Stimulated activated CD4-positive, alpha-beta T cell treated with anti-CD3 and anti-CD28 coated beads, Interleukin-4, amount 100 ng/mL, for 24 hours (primary cell): ENCODE measurements around the gene PHF2.

ENCODE experiments used
- DNase-seq: peaks from one replicate; pipeline ENCODE4 v3.0.0-alpha.2; 2020

Gene PHF2

GRCh38 chr9:93587651-93588347 is 11.4 kb downstream of the PHF2 start:
- DNase-seq, result no peak

GRCh38 chr9:93588641-93589609 is 12.5 kb downstream of the PHF2 start:
- DNase-seq, result no peak

DNA sequence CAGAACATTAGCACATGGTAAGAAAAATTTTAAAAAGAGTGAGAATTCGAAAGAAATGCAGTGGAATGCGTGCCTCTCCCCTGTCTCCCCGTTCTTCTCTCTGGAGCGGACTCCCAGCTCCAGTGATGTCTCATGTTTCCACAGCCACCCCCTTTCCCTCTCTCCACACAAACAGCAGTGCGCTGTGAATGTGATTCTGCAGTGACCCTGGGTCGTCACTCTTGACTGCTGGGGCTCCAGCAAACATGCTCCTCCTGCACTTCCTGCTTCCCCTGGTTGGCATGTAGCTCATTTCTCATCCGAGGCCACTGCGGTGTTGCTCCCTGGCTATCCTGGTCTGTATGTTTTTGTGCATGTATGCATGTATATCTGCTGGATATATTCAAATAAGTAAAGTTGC is 13.3 kb downstream of the PHF2 start:
- no peak for DNase-seq

DNA sequence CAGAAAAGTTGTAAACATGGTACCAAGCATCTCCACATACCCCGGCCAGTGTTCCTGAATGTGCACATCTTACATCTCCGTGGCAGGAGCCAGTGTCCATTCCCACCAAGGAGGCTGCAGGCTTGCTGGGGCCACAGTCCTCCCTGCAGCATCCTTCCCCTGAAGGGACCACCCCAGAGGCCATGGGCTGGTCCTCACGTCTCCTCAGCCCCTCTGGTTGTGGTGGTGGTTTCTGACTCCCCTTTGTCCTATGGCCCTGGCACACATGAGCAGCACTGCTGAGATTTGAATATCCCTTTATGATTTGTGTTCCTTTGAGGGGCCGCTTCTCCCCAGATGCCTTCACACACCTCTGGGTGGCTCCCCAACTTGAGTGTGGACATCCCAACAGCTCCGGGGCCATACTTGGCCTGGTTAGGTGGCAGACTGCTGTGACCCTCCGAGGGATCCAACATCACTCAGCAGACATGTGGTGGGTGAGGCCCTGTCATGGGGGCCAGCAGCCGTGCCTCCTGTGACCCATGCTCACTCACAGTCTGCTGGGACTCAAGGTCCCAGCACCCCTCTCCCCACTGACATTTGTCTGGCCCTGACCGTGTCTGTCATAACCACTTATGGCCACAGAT is 14.3 kb downstream of the PHF2 start:
- no peak for DNase-seq

DNA sequence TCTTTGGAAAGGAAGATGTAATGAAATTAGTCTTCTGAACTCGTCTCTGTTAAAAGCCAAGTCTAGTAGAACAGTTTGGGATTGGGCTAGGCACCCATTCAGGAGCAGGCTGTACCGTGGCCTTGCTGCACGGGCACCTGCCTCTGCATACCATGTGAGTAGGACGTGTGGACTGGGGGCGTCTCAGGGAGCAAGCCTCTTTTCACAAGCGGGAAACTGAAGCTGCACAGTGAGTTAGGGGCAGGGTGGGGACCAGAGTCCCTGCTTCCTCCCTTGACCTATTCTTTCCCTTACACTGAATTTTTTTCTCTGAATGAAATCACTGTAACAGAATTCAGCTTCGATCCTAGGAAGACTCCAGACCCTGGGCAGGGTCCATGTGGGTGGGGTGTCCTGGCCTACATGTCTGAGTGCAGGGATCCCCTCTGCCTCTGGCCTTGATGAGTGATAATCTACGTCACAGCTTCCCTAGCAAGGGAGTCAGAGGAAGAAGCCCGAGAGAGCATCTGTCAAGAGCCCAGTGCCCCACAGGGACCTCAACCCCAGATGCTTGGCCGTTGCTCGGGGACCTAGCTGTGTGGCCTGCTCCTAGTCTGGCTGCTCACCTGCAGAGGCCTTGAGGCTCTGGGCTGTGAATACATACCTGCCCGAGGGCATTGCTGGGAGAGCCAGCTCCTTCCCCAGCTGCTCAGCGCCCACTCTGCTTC is 15.1 kb downstream of the PHF2 start:
- no peak for DNase-seq

- no peak for DNase-seq
Observed at GRCh38 chr9:93592008-93592642, 15.7 kb downstream of the PHF2 start.

DNA sequence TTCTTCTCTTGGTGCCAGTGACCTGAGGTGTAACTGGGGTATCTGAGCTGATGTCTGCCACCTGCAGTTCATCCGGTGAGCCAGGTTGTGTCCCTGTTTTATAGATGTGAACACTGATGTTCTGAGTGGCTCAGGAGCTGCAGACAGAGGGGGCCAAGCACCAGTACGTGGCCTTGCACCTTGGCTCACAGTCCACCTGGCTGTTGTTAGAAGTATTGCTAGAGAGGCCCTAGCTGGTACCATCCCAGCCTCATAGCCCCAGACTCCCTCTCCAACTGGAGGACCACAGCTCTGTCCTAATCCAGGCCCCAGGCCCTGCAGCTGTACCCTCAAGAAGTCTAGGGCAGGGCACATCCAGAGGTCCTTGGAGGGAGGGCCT is 16.2 kb downstream of the PHF2 start:
- no peak for DNase-seq

DNA sequence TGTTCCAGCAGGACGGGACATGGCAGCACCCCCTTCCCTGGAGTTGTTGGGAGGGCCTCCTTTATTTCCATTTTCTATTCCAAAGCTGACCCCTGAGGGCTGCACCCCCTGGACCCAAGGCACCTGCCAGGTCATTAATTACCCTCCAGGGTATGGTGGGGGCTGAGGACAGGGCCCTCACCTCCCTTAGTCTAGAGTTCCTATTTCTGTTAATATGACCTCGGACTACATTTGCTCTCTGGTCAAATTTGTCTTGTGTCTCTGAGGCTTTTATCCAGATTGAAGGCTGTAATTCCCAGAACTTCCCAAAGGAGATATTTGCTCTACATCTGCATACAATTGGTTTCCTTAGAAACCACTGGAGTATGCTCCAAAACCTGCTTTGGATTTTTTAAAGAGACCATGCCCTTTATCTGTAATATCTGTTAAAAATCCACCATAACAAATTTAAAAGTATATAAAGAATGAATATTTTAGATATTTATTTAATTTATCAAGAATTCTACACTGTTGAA is 16.8 kb downstream of the PHF2 start:
- no peak for DNase-seq

DNA sequence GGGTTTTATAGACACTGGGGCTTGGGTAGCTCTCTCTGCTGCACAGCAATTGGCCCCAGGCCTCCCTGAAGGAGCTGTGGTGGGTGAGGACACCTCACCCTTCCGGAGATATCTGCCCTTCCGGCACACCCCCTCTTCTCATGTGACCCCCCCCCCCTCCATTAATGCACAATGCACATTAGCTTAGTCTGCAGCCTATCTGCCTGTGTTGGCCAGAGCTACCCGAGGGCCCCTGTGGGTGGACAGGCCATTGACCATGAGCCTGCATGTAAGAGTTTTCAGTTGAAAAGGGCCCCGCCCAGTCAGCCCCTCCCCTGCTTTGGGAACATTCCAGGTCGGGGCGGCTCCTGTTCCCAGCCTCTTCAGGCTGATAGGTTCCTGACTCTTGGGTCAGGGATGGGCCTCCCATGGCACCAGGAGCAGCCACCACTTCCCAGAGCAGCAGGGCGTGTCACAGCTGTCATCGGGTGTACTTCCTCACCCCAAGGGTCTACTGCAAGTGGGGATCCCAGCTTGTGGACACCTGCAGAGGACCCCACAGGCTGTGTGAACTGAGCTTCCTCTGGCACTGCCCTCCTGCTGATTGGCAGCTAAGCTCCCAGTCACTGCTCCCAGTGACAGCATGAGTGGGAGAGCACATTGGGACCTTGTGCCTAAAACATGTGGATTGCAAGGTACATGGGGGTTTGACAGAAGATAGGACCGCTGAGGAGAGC is 17.8 kb downstream of the PHF2 start:
- no peak for DNase-seq

- no peak for DNase-seq
Observed at GRCh38 chr9:93595461-93595860, 19.1 kb downstream of the PHF2 start.

GRCh38 chr9:93595861-93596365 is 19.5 kb downstream of the PHF2 start:
- no peak for DNase-seq

- DNase-seq, result no peak
Observed at GRCh38 chr9:93596399-93596798, 20.0 kb downstream of the PHF2 start.

DNA sequence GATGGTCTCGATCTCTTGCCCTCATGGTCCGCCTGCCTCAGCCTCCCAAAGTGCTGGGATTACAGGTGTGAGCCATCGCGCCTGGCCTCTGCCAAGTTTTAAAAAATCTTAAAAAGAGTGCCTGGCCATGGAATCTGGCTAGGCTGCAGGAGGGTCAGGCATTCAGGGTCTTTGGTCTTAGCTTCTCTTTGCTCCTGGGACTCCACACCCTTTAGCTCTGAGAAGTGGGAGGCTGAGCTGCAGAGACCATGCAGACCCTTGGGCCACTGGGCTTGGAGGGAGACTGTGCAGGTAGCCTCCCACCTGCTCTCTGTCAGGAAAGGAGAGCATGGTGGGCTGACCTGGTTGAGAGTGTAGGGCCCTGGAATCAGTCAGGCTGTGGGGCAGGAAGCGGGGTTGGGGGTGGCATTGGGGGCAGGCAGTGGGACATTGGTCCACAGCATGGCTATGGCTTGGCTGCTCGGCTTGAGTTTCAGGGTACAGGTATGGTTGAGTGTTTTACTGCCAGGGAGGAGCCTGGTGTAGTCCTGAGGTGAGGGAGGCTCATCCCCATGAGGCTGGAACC is 20.8 kb downstream of the PHF2 start:
- no peak for DNase-seq

DNA sequence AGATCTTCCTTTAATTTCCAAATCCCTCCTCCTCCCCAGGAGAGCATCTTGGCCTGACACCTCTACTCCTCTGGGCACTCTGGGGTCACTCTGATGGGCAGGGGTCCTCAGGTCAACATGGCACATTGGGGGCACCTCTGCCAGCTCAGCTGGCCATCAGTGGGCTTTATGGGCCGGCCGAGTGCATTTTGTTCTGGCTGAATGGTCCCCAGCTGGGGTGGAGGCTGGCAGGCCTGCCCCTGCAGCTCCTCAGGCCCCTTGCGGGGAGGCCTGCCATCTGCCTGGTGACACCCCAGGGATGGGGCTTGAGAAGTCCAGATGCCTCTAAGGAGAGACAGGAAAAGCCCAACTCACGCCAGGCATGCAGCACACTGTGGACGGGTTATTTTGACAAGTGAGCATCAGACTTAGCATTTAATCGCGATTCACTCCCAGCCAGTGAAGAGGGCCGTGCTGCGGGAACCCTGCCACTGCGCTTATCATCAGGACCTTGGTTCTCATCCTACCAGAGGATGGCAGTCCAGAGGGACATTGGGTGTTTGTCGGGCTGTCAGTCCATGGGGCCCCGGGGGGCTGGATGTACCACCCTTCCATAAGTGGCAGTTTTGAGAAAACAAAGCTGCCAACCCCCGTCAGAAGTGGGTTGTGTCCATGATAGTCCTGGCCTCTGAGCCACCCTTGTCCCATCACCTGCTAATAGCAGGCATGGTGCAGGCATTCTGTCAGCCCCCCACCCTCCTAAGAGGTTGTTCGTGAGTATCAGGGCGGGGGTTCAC is 21.7 kb downstream of the PHF2 start:
- no peak for DNase-seq

DNA sequence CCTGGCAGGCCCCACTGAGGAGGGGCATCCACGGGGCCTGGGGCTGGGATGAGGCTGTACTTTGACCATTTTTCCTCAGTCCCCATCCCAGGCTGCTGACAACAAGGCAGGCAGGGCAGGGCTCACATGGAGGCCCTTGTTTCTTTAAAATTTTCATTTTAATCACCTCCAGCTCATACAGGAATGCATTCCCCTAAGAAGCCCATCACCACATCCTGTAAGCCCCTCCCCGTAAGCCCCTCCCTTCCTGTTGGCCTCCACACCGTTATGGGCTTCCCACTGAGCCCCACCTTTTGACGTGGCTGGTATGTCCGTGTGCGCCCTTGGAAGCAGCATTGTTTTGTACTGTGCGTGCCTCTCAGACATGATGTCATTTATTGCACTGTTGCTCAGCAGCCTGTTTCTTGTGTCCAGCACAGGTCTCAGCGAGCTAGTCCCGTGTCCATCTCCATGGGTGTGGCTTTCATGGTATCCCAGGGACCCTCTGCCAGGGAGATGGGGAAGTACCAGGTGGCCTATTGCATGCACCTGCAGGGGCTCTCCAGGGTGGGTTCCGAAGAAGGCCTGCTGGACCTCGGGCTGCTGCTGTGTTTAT is 22.4 kb downstream of the PHF2 start:
- DNase-seq, result no peak

GRCh38 chr9:93599571-93600403 is 23.4 kb downstream of the PHF2 start:
- no peak for DNase-seq

GRCh38 chr9:93600504-93600903 is 24.1 kb downstream of the PHF2 start:
- DNase-seq, result no peak

GRCh38 chr9:93601063-93601462 is 24.7 kb downstream of the PHF2 start:
- DNase-seq, result no peak

DNA sequence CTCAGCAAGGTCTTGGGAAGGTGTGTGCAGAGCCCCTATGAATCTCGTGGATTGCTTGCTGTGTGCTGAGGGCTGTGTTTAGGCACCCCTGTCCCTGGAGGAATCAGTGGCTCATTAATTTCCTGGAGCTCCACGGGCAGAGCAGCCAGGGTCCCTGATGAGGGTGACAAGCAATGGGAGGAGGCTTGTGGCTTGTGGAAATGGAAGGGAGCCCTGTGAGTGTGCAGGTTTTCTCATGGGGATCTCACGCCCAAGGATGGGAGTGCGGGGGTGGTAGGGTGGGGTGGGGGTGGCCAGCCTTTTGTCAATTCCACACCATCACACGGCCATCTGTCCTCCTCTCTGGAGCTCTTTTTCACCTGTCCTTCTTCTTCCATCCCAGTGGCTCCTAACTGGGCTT is 25.3 kb downstream of the PHF2 start:
- DNase-seq, result no peak
